ENCODE results near the gene CD37.
"Not testable (repeated sequence)": the region's sequence is repeated elsewhere in the genome, so short reads cannot be mapped to it uniquely, and the experiment has no call there.

CD37 gene

GRCh38 chr19:49331187-49331586, 4.0 kb upstream of the CD37 start:
- DNase-seq: not testable (repeated sequence)

- peak in 4 of 5 experiments; percentile 42 to 88 (median 48) for DNase-seq
Measured at GRCh38 chr19:49331616-49332055, 3.6 kb upstream of the CD37 start.

GRCh38 chr19:49332691-49333417, 2.4 kb upstream of the CD37 start:
- DNase-seq: not testable (repeated sequence)

DNA sequence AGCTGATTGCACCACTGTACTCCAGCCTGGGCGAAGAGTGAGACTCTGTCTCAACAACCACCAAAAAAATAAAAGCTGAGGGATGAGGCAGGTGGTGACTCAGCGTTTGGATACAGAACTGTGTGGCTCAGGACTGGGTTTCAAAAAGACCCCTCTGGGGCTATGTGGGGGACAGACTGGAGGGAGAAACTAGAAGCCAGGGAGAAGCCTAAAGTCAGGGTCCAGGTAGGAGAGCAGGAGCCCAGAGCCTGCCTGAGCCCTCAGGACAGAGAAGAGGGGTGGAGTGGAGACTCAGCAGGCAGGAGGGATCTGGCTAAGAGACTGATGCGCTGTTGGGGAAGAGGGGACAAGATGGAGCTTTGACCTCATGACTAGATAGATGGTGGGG, 1.8 kb upstream of the CD37 start:
- no peak for DNase-seq

DNA sequence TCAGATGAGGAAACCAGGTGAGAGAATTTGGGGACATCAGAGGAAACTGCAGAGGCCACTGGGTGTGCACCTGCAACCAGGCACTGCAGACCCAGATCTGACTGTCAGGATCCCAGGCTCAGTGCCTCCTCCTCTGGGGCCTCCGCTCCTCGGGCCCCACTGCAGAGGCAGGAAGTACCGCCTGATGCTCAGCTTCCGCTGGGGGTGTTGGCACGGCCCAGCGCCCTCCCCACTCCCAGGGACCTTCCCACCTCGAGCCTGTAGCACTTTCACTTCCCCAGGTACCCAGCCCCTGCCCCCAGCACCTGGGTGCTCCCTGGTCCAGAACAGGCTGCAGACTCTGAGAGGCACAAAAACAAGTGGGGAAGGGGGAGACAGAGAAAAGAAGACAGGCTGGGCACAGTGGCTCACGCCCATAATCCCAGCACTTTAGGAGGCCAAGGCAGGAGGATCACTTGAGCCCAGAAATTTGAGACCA, 1.4 kb upstream of the CD37 start:
- DNase-seq: peak; percentile 23 to 82 (median 64)

- peak in 1 of 5 experiments; percentile 75 for DNase-seq
Measured at GRCh38 chr19:49335784-49336481, 727 bp downstream of the CD37 start.

GRCh38 chr19:49336482-49337266, 1.5 kb downstream of the CD37 start:
- DNase-seq: no peak

DNA sequence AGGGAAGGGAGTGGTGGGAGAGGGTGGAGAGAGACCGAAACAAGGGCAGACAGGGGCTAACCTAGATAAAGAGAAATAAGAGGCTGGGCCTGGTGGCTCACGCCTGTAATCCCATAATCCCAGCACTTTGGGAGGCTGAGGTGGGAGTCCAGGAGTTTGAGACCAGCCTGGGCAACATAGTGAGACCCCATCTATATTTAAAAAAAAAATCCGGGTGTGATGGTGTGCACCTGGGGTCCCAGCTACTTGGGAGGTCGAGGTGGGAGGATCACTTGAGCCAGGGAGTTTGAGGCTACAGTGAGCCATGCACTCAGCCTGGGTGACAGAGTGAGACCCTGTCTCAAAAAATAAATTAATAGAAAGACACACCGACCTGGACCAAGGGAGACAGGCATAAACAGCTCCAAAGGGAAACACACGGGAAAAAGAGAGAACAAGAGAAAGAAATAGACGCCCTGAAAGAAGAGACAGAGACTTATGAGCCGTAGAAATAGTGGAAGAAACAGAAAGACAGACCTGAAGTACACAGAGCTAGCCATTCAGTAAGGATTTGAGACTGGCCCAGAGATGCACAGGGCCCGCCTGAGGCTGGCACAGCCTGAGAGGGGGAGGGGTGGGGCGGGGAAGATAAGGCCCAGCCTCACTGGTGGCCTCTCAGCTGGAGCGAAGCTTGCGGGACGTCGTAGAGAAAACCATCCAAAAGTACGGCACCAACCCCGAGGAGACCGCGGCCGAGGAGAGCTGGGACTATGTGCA, 2.2 kb downstream of the CD37 start:
- DNase-seq: no peak

- no peak for DNase-seq
Measured at GRCh38 chr19:49338023-49338677, 2.9 kb downstream of the CD37 start.

- no peak for DNase-seq
Measured at GRCh38 chr19:49338691-49339300, 3.6 kb downstream of the CD37 start.

DNA sequence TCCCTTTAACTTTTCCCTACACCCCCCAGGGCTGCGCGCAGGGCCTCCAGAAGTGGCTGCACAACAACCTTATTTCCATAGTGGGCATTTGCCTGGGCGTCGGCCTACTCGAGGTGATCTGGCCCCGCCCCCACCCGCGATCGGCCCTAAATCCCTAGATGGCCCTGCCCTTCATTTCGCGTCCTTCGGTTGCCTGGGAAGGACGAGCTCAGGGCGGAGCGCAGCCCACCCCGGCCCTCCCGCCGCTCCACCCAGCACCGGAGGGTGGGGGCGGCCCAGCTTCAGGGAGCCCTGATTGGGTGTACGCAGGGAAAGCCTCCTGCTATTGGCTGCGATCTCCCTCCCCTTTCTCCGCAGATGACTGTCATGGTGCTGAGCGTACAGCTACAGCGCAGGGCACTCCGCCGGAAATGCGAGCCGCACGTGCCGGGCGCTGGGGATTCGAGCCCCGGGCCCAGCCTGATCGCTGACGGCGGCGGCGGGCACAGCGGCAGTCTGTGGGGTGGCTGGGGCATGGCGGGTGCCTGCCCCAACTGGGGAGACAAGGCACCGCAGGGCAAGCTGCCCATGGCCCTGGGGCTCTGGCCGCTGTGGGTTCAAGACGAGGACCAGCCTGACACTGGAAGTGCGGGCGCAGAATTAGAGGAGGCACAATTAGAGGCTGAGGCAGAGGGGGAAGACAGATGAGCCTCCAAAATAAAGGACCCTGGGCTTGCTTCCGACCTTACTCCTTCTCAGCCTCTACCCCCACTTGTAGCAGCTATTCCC, 4.3 kb downstream of the CD37 start:
- no peak for DNase-seq

DNA sequence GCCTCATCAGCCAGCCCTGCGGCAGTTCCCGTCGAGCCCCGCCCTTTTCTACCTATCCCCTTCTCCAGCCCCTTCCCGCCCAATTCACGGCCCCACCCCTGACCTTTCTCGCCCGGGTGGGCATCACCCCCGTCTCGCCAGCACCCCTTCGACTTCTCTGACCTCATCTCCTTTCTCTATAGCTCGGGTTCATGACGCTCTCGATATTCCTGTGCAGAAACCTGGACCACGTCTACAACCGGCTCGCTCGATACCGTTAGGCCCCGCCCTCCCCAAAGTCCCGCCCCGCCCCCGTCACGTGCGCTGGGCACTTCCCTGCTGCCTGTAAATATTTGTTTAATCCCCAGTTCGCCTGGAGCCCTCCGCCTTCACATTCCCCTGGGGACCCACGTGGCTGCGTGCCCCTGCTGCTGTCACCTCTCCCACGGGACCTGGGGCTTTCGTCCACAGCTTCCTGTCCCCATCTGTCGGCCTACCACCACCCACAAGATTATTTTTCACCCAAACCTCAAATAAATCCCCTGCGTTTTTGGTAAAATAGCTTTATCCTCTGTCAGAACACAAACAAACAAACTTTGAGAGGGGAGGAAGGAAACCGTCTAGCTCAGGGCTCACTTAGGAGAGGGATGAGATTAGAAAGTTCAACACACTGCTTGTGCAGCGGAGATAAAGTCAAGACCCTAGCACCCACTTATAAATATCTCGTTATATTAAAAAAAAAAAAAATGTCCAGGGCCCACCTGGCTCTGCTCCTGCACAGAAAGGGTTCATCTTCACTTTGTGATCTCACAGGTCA, 5.1 kb downstream of the CD37 start:
- no peak for DNase-seq

- no peak for DNase-seq
Measured at GRCh38 chr19:49340865-49341718, 5.9 kb downstream of the CD37 start.

DNA sequence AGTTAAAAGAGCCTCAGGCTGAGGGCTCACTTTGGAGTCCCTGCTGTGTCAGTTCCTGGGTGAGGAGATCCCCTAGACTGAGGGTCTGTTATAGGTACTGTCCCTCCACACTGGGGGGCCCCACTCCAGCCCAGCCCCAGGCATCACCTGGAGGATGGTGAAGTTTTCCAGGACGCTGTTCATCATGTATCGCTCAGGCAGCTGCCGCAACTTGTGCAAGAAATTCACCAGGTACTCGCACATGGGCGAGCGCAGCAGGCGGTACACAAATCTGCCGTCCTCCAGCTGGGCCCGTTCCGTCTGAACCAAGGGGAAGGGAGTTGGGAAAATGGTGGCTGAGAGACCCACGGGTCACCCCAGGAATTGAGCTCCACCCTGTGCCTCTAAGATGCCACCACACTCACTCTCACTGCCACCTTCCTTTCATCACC, 7.1 kb downstream of the CD37 start:
- no peak for DNase-seq

DNA sequence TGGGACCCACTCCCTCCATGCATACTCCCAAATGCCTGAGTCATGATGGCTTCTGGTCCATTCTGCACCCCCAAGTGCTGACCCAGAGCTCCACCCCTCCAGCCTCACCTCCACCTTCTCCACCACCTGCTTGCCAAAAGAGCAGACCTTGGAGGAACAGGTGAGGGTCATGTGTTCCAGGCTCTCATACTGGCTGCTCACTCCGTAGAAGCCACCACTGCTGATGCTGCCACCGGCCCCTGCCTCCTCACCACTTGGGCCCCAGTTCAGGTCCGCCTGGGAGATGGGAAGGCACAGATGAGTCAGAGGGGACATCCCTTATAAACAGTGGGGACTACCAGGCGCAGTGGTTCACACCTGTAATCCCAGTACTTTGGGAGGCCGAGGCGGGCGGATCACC, 7.9 kb downstream of the CD37 start:
- no peak for DNase-seq

DNA sequence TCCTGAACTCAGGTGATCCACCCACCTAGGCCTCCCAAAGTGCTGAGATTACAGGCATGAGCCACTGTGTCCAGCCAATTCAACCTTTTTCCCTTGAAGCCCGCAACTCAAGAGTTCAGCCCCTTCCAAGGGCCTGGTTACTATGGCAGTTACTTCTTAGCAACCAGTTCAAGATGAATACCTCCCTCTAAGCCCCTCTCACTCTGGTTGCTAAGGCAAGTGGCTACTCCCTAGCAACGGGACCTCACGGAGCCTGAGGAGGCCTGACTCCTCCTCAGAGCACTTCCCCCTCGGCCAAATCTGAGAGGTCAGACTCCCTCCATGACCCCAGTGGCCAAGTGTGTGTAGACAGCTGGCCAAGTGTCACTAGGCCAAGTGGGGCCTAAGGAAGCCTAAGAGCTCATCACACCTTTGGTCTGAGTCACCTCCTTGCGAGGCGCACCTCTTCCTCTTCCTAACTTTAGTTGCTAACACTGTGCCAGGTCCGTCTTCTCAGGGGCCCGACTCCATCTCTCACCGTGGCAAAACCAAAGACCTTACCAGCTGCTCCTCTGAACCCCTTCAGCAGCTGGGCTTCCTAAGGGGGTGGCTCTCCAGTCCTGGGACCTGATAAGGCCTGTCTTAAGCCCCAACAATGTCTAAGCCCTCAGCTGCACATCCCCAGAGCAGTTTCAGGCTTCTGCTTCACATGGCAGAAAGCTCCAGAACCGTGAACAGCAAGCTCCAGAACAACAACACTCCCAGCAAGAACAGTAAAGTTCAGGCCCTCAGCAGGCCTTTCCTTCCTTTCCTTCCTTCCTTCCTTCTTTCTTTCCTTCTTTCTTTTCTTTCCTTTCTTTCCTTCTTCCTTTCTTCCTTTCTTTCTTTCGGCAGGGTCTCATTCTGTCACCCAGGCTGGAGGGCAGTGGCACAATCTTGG, 9.6 kb downstream of the CD37 start:
- DNase-seq: no peak

GRCh38 chr19:49347191-49347590, 12.0 kb downstream of the CD37 start:
- DNase-seq: no peak

DNA sequence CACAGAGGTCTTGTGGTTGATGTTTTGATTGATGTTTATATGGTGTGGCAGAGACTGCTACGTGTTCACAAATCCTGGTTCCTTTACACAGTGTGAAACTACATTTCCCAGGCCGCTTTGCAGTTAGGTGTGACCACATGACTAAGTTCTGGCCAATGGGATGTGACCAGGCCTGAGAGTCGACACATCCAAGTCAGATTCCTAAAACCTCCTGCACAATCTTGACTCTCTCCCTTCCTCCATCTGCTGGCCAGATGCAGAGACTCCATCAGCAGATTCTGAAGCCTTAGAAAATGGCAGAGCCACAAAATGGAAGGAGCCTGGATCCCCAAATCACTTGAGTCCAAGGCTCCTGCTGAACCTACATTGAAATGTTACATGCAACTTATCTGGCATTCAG, 12.6 kb downstream of the CD37 start:
- DNase-seq: no peak
